HUES64 (cell line): Measurements from ENCODE around the gene MAPRE2.
"Not testable (repeated sequence)": the region's sequence is repeated elsewhere in the genome, so short reads cannot be mapped to it uniquely, and the experiment has no call there.

Source experiments
- H3K27ac ChIP-seq: 2 replicates; pipeline ENCODE4 v1.7.0; 2013; ENCODE audit warnings: low read depth, low read length, inconsistent platforms
- H3K27me3 ChIP-seq: 2 replicates; pipeline ENCODE4 v1.6.1; 2013; ENCODE audit warnings: mild to moderate bottlenecking, low read length; ENCODE audit not compliant: insufficient read depth
- H3K36me3 ChIP-seq: 2 replicates; pipeline ENCODE4 v1.6.1; 2013; ENCODE audit warnings: mild to moderate bottlenecking, low read length; ENCODE audit not compliant: insufficient read depth
- H3K4me1 ChIP-seq: 2 replicates; pipeline ENCODE4 v1.6.1; 2013; ENCODE audit warnings: mild to moderate bottlenecking, low read length, moderate library complexity; ENCODE audit not compliant: insufficient read depth
- H3K4me3 ChIP-seq: 2 replicates; pipeline ENCODE4 v1.5.1; 2013; ENCODE audit warnings: mild to moderate bottlenecking, low read length, moderate library complexity
- H3K9ac ChIP-seq: 2 replicates; pipeline ENCODE4 v1.6.1; 2013; ENCODE audit warnings: mild to moderate bottlenecking, low read depth, low read length
- H3K9me3 ChIP-seq: 2 replicates; pipeline ENCODE4 v1.6.1; 2013; ENCODE audit warnings: low read depth, low read length; ENCODE audit not compliant: insufficient read depth
- WGBS: fragments of 150-250, 120-280 bp; methylation state at CpG from one replicate; pipeline ENCODE4 v1.1.7; 2013; ENCODE audit warnings: missing lambda C conversion rate; 5-methylcytosine and 5-hydroxymethylcytosine counted together

MAPRE2 gene

DNA sequence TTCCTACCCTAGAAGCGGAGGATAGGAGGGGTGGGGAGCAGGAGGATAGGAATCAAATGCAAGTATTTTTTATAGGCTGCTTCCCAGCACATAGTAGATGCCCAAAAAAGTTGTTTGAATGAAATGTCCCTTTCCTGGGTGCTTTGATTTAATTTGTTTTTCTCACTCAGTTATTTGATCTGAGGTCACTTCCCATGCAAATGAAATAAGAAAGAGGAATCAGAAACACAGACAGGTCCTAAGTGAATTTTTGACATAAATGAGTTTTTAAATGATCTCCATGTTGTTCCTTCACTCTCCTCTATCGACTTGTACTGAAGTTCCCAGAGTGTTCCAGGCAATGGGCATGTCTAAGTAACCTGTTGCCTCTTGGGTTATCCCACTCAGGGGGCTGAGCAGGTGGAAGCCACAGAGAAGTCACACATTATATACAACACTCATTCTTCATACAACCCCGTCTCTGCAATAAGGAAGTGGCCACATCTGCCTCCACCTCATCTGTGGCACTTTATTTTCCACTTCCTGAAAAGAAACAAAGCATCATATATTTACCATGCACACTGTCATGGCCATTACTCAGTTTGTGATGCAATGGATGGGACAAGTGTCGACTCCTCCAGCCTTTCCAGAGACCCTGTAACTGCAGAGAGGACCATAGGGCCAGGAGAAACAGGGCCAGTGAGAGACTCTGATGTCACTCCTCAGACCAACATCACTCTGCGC is 117.7 kb downstream of the MAPRE2 start:
- no peak overlapping the region for H3K9ac ChIP-seq
- no peaks in the 10 kb centered on the region for H3K36me3 ChIP-seq
- H3K9me3 ChIP-seq, result no peaks in the 10 kb centered on the region
- H3K27me3 ChIP-seq, result no peaks in the 10 kb centered on the region
- H3K27ac ChIP-seq, result no peak overlapping the region
- 92% methylated on average over 5 of the region's 5 CpGs for WGBS
- H3K4me1 ChIP-seq, result peaks cover 13% of the 10 kb centered on the region; the same call in 1 of the 2 replicates
- H3K4me3 ChIP-seq, result no peak overlapping the region

DNA sequence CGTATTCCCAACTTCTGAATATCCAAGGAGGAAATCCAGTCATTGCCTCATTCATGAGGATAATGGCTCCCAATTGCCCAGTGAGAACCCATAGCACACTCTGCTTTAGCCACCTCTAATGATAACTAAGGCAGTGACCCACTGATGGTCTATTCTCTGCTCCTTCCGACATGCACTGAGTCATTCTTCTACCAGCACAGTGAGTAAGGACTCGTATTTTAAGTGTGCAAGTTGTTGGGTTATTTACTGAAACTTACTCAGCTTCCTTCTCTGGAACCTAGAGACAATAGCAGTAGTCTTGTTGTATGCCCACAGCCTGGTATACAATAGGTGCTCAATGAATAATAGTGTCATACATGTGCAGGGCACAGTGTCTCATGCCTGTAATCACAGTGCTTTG is 118.6 kb downstream of the MAPRE2 start:
- Histone ChIP-seq H3K36me3 (no peaks in the 10 kb centered on the region), H3K4me3 (no peak overlapping the region), H3K27ac (no peak overlapping the region), H3K9me3 (no peaks in the 10 kb centered on the region), H3K9ac (no peak overlapping the region), H3K27me3 (no peaks in the 10 kb centered on the region), H3K4me1 (peaks cover 11% of the 10 kb centered on the region; the same call in 1 of the 2 replicates)
- 98% methylated on average over 3 of the region's 3 CpGs for WGBS

- Histone ChIP-seq H3K27me3 (no peaks in the 10 kb centered on the region), H3K4me3 (no peak overlapping the region), H3K4me1 (no peaks in the 10 kb centered on the region), H3K36me3 (no peaks in the 10 kb centered on the region), H3K9ac (no peak overlapping the region), H3K9me3 (no peaks in the 10 kb centered on the region), H3K27ac (no peak overlapping the region)
- WGBS, result 97% methylated on average over 2 of the region's 2 CpGs
Measured at GRCh38 chr18:35161485-35161884, 120.3 kb downstream of the MAPRE2 start.

DNA sequence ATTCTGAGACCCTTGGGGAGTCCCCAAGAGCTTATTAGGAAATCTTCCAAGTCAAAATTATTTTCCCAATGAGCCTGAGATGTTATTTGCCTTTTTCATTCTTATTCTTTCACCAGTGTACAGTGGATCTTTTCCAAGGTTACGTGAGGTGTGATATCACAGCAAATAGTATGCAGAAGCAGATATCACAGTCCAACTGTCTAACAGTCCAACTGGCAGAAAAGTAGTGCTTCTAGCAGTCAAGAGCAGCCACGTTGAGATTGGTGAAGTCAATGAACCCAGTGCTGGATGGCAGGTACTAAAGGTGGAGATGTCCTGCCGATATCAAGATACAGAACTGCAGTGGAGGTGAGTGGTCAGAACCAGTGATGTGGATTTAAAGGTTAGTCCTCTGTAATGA is 120.7 kb downstream of the MAPRE2 start:
- no peaks in the 10 kb centered on the region for H3K27me3 ChIP-seq
- no peaks in the 10 kb centered on the region for H3K9me3 ChIP-seq
- H3K9ac ChIP-seq, result no peak overlapping the region
- no peaks in the 10 kb centered on the region for H3K4me1 ChIP-seq
- H3K36me3 ChIP-seq, result no peaks in the 10 kb centered on the region
- H3K4me3 ChIP-seq, result no peak overlapping the region
- 91% methylated on average over 3 of the region's 3 CpGs for WGBS
- no peak overlapping the region for H3K27ac ChIP-seq

DNA sequence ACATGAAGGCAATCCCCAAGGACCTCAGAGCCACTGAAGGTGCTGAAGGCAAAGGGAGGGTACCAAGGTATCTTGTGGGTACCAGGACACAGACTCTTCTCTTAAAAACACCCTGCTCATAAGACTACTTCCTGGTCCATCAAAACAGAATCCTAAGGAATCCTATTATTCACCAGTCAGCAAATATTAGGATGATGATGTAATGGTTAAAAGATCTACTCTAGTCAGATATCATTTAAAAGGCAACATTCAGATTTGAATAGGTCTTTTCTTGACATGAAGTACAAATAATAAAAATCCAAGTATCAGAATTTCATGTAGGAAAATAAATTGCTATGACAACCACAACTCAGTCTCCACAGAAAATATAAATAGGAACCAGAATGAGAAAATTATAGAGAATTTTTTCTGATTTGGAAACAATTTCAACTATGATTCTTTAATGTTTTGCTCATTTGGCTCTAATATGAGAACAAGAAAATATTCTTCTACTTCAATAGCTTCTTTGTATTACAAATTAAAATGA is 121.9 kb downstream of the MAPRE2 start:
- Histone ChIP-seq H3K4me1 (no peaks in the 10 kb centered on the region), H3K27ac (no peak overlapping the region), H3K9ac (no peak overlapping the region), H3K9me3 (no peaks in the 10 kb centered on the region), H3K27me3 (no peaks in the 10 kb centered on the region), H3K36me3 (no peaks in the 10 kb centered on the region), H3K4me3 (no peak overlapping the region)

DNA sequence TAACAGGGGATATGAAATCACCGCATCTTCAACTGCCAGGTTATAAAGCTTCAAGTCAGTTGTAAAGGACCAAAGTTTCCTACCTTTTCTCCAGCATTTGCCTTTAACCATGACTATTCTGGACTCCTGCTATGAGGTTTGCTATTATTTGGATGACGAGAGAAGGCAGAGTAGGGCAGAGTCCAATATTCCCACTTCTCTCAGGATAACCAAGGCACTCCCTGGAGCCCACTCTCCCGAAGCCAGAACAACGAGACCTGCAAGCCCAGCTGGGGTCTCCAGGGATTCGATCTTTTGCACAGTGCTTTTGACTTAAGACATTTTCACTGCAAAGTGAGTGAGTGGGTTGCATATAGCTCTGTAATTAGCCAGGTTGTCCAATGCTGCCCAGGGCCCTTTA is 122.5 kb downstream of the MAPRE2 start:
- Histone ChIP-seq H3K9ac (no peak overlapping the region), H3K4me3 (no peak overlapping the region)
- WGBS, result 98% methylated on average over 5 of the region's 5 CpGs

GRCh38 chr18:35164133-35164532 is 122.9 kb downstream of the MAPRE2 start:
- Histone ChIP-seq H3K27me3 (no peaks in the 10 kb centered on the region), H3K9me3 (no peaks in the 10 kb centered on the region), H3K36me3 (no peaks in the 10 kb centered on the region), H3K4me3 (no peak overlapping the region), H3K27ac (no peak overlapping the region), H3K9ac (no peak overlapping the region), H3K4me1 (no peaks in the 10 kb centered on the region)
- WGBS, result 93% methylated on average over 6 of the region's 6 CpGs

More for the DNA sequence above, 122.5 kb downstream of the MAPRE2 start:
- H3K36me3 ChIP-seq, result no peaks in the 10 kb centered on the region
- H3K4me1 ChIP-seq, result no peaks in the 10 kb centered on the region
- H3K9me3 ChIP-seq, result no peaks in the 10 kb centered on the region
- H3K27ac ChIP-seq, result no peak overlapping the region
- H3K27me3 ChIP-seq, result no peaks in the 10 kb centered on the region

DNA sequence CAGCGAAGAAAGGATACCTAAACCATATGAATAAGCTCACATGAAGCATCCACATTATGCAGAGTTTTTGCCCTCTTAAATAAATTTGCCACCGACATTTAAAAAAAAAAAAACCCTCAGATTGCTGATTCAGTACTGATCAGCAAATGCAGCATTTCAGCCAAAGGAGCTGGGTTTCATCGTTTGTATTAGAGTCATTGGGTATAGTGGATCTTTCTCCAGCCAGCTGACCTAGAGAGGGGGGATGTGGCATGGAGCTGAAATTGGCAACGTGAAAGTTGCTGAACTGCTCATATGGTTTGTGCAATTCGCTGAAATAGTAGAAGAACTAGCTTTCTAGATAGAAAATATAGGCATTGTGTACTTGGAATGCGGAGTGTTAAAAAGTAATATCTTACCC is 126.1 kb downstream of the MAPRE2 start:
- no peaks in the 10 kb centered on the region for H3K27me3 ChIP-seq
- no peaks in the 10 kb centered on the region for H3K9me3 ChIP-seq
- H3K4me3 ChIP-seq, result no peak overlapping the region
- H3K9ac ChIP-seq, result no peak overlapping the region
- no peak overlapping the region for H3K27ac ChIP-seq
- H3K4me1 ChIP-seq, result peaks cover 3% of the 10 kb centered on the region; the same call in 1 of the 2 replicates
- WGBS, result 88% methylated on average over 6 of the region's 6 CpGs
- H3K36me3 ChIP-seq, result no peaks in the 10 kb centered on the region

DNA sequence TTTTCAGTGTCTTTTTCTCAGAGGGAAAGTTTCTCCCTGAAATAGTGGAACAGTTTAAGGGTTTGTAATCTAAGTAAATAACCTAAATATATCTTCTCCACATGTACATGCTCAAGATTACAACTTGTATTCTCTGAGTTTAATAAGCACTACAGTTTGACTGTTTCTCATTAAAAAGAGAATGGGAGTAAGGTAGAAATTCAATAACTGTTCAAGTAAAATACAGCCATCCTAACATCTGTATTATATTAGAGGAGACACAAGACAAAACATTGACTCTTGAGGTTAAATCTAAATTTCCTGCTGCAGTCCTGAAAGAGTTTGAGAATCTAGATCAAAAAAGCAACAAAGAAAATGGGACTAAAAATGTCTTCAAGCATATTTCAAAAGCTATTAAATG is 126.6 kb downstream of the MAPRE2 start:
- Histone ChIP-seq H3K4me1 (peaks cover 8% of the 10 kb centered on the region), H3K9me3 (no peaks in the 10 kb centered on the region), H3K36me3 (no peaks in the 10 kb centered on the region), H3K4me3 (no peak overlapping the region), H3K9ac (no peak overlapping the region), H3K27me3 (no peaks in the 10 kb centered on the region), H3K27ac (no peak overlapping the region)

GRCh38 chr18:35170323-35170722 is 129.1 kb downstream of the MAPRE2 start:
- peaks cover 14% of the 10 kb centered on the region for H3K4me1 ChIP-seq
- 83% methylated on average over 1 of the region's 1 CpG for whole genome bisulfite sequencing
- H3K9me3 ChIP-seq, H3K27ac ChIP-seq, H3K4me3 ChIP-seq, H3K27me3 ChIP-seq, H3K36me3 ChIP-seq, H3K9ac ChIP-seq: not testable (repeated sequence)

- Histone ChIP-seq H3K27ac (no peak overlapping the region), H3K4me3 (no peak overlapping the region), H3K9me3 (peaks cover 6% of the 10 kb centered on the region; the same call in 1 of the 2 replicates), H3K9ac (no peak overlapping the region), H3K4me1 (peaks cover 14% of the 10 kb centered on the region), H3K27me3 (no peaks in the 10 kb centered on the region), H3K36me3 (no peaks in the 10 kb centered on the region)
- 89% methylated on average over 4 of the region's 5 CpGs for WGBS
Measured at GRCh38 chr18:35171315-35171987, 130.2 kb downstream of the MAPRE2 start.
